ENCODE results near the gene COX6B2. TPM values are rescaled to one million over a fixed set of nuclear protein-coding genes. Genes with fewer than 3 reads are reported as not detected.

COX6B2 gene
- polyA plus RNA-seq, 1 experiment: 0.16 TPM

- ChIA-PET CTCF (no interaction called here), POLR2A (no interaction called here)
- DNase-seq (ENCODE audit: low read depth, low spot score): no peak
These were observed 50.1 kb downstream of the COX6B2 start for GRCh38 chr19:55304279-55304978.

GRCh38 chr19:55303477-55303876 lies 51.0 kb downstream of the COX6B2 start:
- no peak for TF ChIP-seq CTCF (IDR thresholded peaks at IDR 0.05; ENCODE audit: low read depth, low read length)
- no peak for DNase-seq (ENCODE audit: low read depth, low spot score)
- no peaks in the 10 kb centered on the region for H3K27me3 ChIP-seq (ENCODE audit: control insufficient read depth, insufficient read depth, low read length)
- H3K4me3 ChIP-seq (ENCODE audit: low read depth, low read length): no peak overlapping the region
- no peaks in the 10 kb centered on the region for H3K9me3 ChIP-seq (ENCODE audit: control insufficient read depth, insufficient read depth, low read length)
- ChIA-PET CTCF (interaction anchor here (0.5 to 3.7 kb wide), 10 partner anchors 10 to 330 kb away, joined by 3 to 41 read pairs (median 8); partner anchors contain the start of gene KMT5C), POLR2A (interaction anchor here (0.5 kb wide), 1 partner anchor 16 kb away, joined by 6 read pairs; no protein-coding TSS in a partner anchor)
- no peak overlapping the region for H3K27ac ChIP-seq (ENCODE audit: low read depth, low read length)

More at GRCh38 chr19:55304279-55304978, 50.1 kb downstream of the COX6B2 start:
- H3K27ac ChIP-seq (ENCODE audit: low read depth, low read length): no peak overlapping the region
- H3K27me3 ChIP-seq (ENCODE audit: control insufficient read depth, insufficient read depth, low read length): no peaks in the 10 kb centered on the region
- no peak overlapping the region for H3K4me3 ChIP-seq (ENCODE audit: low read depth, low read length)
- TF ChIP-seq CTCF (IDR thresholded peaks at IDR 0.05; ENCODE audit: low read depth, low read length): no peak
- H3K9me3 ChIP-seq (ENCODE audit: control insufficient read depth, insufficient read depth, low read length): no peaks in the 10 kb centered on the region

GRCh38 chr19:55302318-55302703 lies 52.2 kb downstream of the COX6B2 start:
- no peak for DNase-seq (ENCODE audit: low read depth, low spot score)
- POLR2A ChIA-PET: no interaction called here
- TF ChIP-seq CTCF (IDR thresholded peaks at IDR 0.05; ENCODE audit: low read depth, low read length): no peak
- no peak overlapping the region; the same call in 1 of the 2 replicates for H3K4me3 ChIP-seq (ENCODE audit: low read depth, low read length)
- CTCF ChIA-PET: interaction anchor here (0.6 to 3.7 kb wide), 17 partner anchors 10 to 331 kb away, joined by 3 to 41 read pairs (median 4); partner anchors contain the start of genes KMT5C and TMEM238
- H3K9me3 ChIP-seq (ENCODE audit: control insufficient read depth, insufficient read depth, low read length): no peaks in the 10 kb centered on the region
- H3K27me3 ChIP-seq (ENCODE audit: control insufficient read depth, insufficient read depth, low read length): no peaks in the 10 kb centered on the region
- no peak overlapping the region for H3K27ac ChIP-seq (ENCODE audit: low read depth, low read length)

GRCh38 chr19:55301459-55302317 lies 52.8 kb downstream of the COX6B2 start:
- ChIA-PET POLR2A (interaction anchor here (0.6 kb wide), 2 partner anchors 44 to 91 kb away, joined by 7 to 8 read pairs; no protein-coding TSS in a partner anchor), CTCF (interaction anchor here (0.6 to 3.7 kb wide), 22 partner anchors 9 to 331 kb away, joined by 3 to 41 read pairs (median 4); partner anchors contain the start of genes KMT5C and TMEM238)
- Histone ChIP-seq H3K27ac (ENCODE audit: low read depth, low read length) (no peak overlapping the region), H3K9me3 (ENCODE audit: control insufficient read depth, insufficient read depth, low read length) (no peaks in the 10 kb centered on the region), H3K27me3 (ENCODE audit: control insufficient read depth, insufficient read depth, low read length) (no peaks in the 10 kb centered on the region), H3K4me3 (ENCODE audit: low read depth, low read length) (peak overlapping the region; percentile 41)
- DNase-seq (ENCODE audit: low read depth, low spot score): peak; percentile 24
- TF ChIP-seq CTCF (IDR thresholded peaks at IDR 0.05; ENCODE audit: low read depth, low read length): peak; percentile 78

All from AG04450 (cell line).